Uterus (tissue), 4 donors: ENCODE measurements around the gene CPT1A. TPM values are rescaled to one million over a fixed set of nuclear protein-coding genes. Genes with fewer than 3 reads are reported as not detected.

Source experiments
- DNase-seq, 2 donors: peaks; one replicate each; pipeline ENCODE4 v3.0.0-alpha.2; 2019 to 2020
- H3K27ac ChIP-seq, 2 donors: fragments of 200-600 bp; sonication (generic); 1 replicate in 1 of 2; 2 replicates in 1 of 2; pipeline ENCODE4 v1.5.1; 2016 to 2018
- H3K27me3 ChIP-seq, 2 donors: fragments of 200-600 bp; sonication (generic); one replicate each; pipeline ENCODE4 v1.5.1; 2018 to 2019; ENCODE audit warnings: control low read depth in 1 of 2
- H3K36me3 ChIP-seq, 2 donors: fragments of 200-600 bp; sonication (generic); one replicate each; pipeline ENCODE4 v1.5.1; 2019; ENCODE audit warnings: control low read depth in 1 of 2
- H3K4me1 ChIP-seq, 2 donors: fragments of 200-600 bp; sonication (generic); one replicate each; pipeline ENCODE4 v1.5.1; 2018 to 2019; ENCODE audit warnings: control low read depth in 1 of 2
- H3K4me3 ChIP-seq, 2 donors: fragments of 200-600 bp; sonication (generic); 1 replicate in 1 of 2; 2 replicates in 1 of 2; pipeline ENCODE4 v1.5.1; 2018 to 2019; ENCODE audit warnings: mild to moderate bottlenecking in 1 of 2
- H3K9me3 ChIP-seq, 2 donors: fragments of 200-600 bp; sonication (generic); one replicate each; pipeline ENCODE4 v1.5.1; 2019; ENCODE audit warnings: control low read depth in 1 of 2
- CTCF ChIP-seq, 4 experiments: fragments of 200-600 bp in 2 of 4; fragments of 450-650 bp in 2 of 4; sonication (generic) in 2 of 4; IDR thresholded peaks; one replicate each; pipeline ENCODE4 v1.5.1; 2016 to 2019; ENCODE audit warnings: antibody characterized with exemption in 4 of 4, mild to moderate bottlenecking in 2 of 4, moderate library complexity in 1 of 4
- POLR2A ChIP-seq, 2 donors: fragments of 450-650 bp; IDR thresholded peaks; one replicate each; pipeline ENCODE4 v1.6.1; 2016; ENCODE audit warnings: antibody characterized with exemption in 2 of 2, mild to moderate bottlenecking in 1 of 2, moderate library complexity in 1 of 2
- intact Hi-C: fragments of 100-400 bp; cut with DNase I; formaldehyde crosslinking; loops from one replicate; pipeline ENCODE4 v1.15.1; 2023; ENCODE audit warnings: low total_unique reads
- total RNA-seq, 4 donors: library from RNA; depleted of rRNA in 3 of 4; stranded (reverse); fragments of >200 nt in 3 of 4; gene quantifications; one replicate each; pipeline versions ENCODE4 v1.1.0 to v1.2.4, GENCODE V29; 2014 to 2023
- donor health status: DM: yes; HTN: yes; CAD: no.

Gene CPT1A
- total RNA-seq, 4 donors from 2014 or later: 27.2 to 125 (median 67.9) TPM

GRCh38 chr11:68798221-68798813, 43.4 kb downstream of the CPT1A start:
- Histone ChIP-seq H3K4me3 (no peak overlapping the region), H3K9me3 (no peaks in the 10 kb centered on the region), H3K36me3 (no peaks in the 10 kb centered on the region), H3K27ac (no peak overlapping the region), H3K4me1 (no peaks in the 10 kb centered on the region), H3K27me3 (no peaks in the 10 kb centered on the region)
- intact Hi-C loops: no loop called here
- no peak for DNase-seq
- TF ChIP-seq POLR2A (IDR thresholded peaks at IDR 0.05) (no peak), CTCF (IDR thresholded peaks at IDR 0.05) (peak in 3 of 4 experiments; percentile 25 to 40 (median 26))

GRCh38 chr11:68796801-68797200, 44.9 kb downstream of the CPT1A start:
- no peak for DNase-seq
- no peak overlapping the region for H3K27ac ChIP-seq
- H3K9me3 ChIP-seq: no peaks in the 10 kb centered on the region
- intact Hi-C loops: no loop called here
- H3K4me1 ChIP-seq: no peaks in the 10 kb centered on the region
- TF ChIP-seq CTCF (IDR thresholded peaks at IDR 0.05) (no peak), POLR2A (IDR thresholded peaks at IDR 0.05) (no peak)
- no peak overlapping the region for H3K4me3 ChIP-seq
- no peaks in the 10 kb centered on the region for H3K27me3 ChIP-seq
- H3K36me3 ChIP-seq: no peaks in the 10 kb centered on the region

GRCh38 chr11:68792400-68792966, 49.2 kb downstream of the CPT1A start:
- no peak for DNase-seq
- H3K27ac ChIP-seq: no peak overlapping the region
- H3K9me3 ChIP-seq: no peaks in the 10 kb centered on the region
- no peaks in the 10 kb centered on the region for H3K27me3 ChIP-seq
- intact Hi-C loops: no loop called here
- TF ChIP-seq POLR2A (IDR thresholded peaks at IDR 0.05): no peak
- TF ChIP-seq CTCF (IDR thresholded peaks at IDR 0.05): no peak
- H3K4me1 ChIP-seq: no peaks in the 10 kb centered on the region
- H3K4me3 ChIP-seq: no peak overlapping the region
- no peaks in the 10 kb centered on the region for H3K36me3 ChIP-seq

- no peak for DNase-seq
- Histone ChIP-seq H3K4me3 (no peak overlapping the region), H3K4me1 (no peaks in the 10 kb centered on the region), H3K36me3 (no peaks in the 10 kb centered on the region), H3K9me3 (no peaks in the 10 kb centered on the region), H3K27ac (no peak overlapping the region), H3K27me3 (no peaks in the 10 kb centered on the region)
- TF ChIP-seq POLR2A (IDR thresholded peaks at IDR 0.05) (no peak), CTCF (IDR thresholded peaks at IDR 0.05) (no peak)
- intact Hi-C loops: no loop called here
Observed at GRCh38 chr11:68784653-68785052, 57.1 kb downstream of the CPT1A start.

- intact Hi-C loops: no loop called here
- TF ChIP-seq POLR2A (IDR thresholded peaks at IDR 0.05) (no peak), CTCF (IDR thresholded peaks at IDR 0.05) (no peak)
- Histone ChIP-seq H3K27me3 (no peaks in the 10 kb centered on the region), H3K4me3 (no peak overlapping the region), H3K27ac (no peak overlapping the region), H3K9me3 (no peaks in the 10 kb centered on the region), H3K36me3 (no peaks in the 10 kb centered on the region), H3K4me1 (no peaks in the 10 kb centered on the region)
- DNase-seq: no peak
Observed at GRCh38 chr11:68783216-68783821, 58.4 kb downstream of the CPT1A start.
